HG03045 (cell line): ENCODE measurements around the gene HBA2.
"Not testable (repeated sequence)": the region's sequence is repeated elsewhere in the genome, so short reads cannot be mapped to it uniquely, and the experiment has no call there.

Experiments
- ATAC-seq: cut with Tn5 transposase; IDR thresholded peaks from one replicate; pipeline ENCODE4 v1.9.1; 2021; ENCODE audit warnings: mild to moderate bottlenecking, moderate library complexity; ENCODE audit not compliant: unreplicated experiment

Gene HBA2

GRCh38 chr16:154217-155030 is 18.3 kb upstream of the HBA2 start:
- no peak for ATAC-seq

- no peak for ATAC-seq
These were observed 17.7 kb upstream of the HBA2 start for GRCh38 chr16:155031-155398.

DNA sequence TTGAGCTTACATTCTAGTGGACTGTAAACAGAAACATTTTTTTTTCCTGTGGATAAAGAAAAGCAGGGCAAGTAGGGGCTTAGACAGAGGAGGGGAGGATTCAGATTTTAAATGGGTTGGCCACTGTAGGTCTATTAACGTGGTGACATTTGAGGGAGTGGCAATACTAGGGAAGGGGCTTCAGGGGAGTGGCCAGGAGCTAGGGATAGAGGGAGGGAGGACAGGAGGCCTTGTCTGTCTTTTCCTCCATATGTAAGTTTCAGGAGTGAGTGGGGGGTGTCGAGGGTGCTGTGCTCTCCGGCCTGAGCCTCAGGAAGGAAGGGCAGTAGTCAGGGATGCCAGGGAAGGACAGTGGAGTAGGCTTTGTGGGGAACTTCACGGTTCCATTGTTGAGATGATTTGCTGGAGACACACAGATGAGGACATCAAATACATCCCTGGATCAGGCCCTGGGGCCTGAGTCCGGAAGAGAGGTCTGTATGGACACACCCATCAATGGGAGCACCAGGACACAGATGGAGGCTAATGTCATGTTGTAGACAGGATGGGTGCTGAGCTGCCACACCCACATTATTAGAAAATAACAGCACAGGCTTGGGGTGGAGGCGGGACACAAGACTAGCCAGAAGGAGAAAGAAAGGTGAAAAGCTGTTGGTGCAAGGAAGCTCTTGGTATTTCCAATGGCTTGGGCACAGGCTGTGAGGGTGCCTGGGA is 13.4 kb upstream of the HBA2 start:
- ATAC-seq = no peak

DNA sequence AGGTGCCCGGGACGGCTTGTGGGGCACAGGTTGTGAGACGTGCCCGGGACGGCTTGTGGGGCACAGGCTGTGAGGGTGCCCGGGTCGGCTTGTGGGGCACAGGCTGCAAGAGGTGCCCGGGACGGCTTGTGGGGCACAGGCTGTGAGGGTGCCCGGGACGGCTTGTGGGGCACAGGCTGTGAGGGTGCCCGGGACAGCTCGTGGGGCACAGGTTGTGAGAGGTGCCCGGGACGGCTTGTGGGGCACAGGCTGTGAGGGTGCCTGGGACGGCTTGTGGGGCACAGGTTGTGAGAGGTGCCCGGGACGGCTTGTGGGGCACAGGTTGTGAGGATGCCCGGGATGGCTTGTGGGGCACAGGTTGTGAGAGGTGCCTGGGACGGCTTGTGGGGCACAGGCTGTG is 12.4 kb upstream of the HBA2 start:
- not testable (repeated sequence) for ATAC-seq

- no peak for ATAC-seq
These were observed 11.9 kb upstream of the HBA2 start for GRCh38 chr16:160691-161190.

- no peak for ATAC-seq
These were observed 10.2 kb upstream of the HBA2 start for GRCh38 chr16:162271-162991.

DNA sequence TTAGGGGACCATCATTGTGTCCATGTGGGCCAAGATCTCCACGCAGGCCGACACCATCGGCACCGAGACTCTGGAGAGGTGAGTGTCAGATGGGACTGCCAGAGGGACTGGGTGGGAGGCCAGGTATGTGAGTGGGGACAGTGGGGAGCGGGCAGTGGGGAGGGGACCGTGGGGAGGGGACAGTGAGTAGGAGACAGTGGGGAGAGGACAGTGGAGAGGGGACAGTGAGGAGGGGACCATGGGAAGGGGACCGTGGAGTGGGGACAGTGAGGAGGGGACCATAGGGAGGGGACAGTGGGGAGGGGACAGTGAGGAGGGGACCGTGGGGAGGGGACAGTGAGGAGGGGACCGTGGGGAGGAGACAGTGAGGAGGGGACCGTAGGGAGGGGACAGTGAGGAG is 9.5 kb upstream of the HBA2 start:
- not testable (repeated sequence) for ATAC-seq

DNA sequence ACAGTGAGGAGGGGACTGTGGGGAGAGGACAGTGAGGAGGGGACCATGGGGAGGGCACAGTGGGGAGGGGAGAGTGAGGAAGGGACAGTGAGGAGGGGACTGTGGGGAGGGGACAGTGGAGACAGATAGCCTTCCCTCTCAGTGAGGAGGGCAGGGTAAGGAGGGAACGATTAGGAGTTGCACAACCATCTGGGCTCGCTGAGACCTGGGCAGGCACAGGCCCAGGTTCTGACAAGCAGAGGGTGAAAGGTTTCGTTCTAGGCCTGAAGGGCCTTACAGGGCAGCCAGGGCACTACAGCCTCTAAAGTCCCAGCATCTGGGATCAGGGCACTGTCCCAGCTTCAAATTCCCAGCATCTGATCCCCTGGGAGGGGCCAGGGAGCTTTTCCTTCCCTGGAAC is 9.0 kb upstream of the HBA2 start:
- ATAC-seq = not testable (repeated sequence)

GRCh38 chr16:164134-164823 is 8.4 kb upstream of the HBA2 start:
- not testable (repeated sequence) for ATAC-seq

GRCh38 chr16:164827-165538 is 7.7 kb upstream of the HBA2 start:
- no peak for ATAC-seq

- ATAC-seq = no peak
These were observed 6.9 kb upstream of the HBA2 start, which contains the start of gene HBM for GRCh38 chr16:165539-166374. HBM (plus strand) TSS chr16:165978; CDS start chr16:165998, 20 bp downstream.

DNA sequence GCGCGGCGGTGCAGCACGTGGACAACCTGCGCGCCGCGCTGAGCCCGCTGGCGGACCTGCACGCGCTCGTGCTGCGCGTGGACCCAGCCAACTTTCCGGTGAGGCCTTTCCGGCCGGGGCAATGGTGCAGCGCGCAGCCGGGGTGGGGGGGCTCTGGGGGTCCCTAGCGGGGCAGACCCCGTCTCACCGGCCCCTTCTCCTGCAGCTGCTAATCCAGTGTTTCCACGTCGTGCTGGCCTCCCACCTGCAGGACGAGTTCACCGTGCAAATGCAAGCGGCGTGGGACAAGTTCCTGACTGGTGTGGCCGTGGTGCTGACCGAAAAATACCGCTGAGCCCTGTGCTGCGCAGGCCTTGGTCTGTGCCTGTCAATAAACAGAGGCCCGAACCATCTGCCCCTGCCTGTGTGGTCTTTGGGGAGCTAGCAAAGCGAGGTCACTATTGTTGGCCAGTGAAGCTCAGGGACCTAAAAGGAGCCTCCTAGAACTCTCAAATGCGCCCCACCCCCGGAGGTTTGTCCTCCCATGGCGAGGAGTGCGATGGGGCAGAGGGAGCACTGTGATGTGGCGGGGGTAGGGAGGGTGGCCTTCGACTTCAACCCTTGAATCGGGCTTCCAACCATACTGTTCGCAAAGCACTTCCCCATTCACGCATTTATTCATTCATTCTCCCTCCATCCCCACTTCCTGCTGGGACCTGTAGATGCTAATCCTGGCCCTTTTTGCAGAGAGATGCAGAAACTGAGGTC is 6.1 kb upstream of the HBA2 start:
- ATAC-seq = no peak

DNA sequence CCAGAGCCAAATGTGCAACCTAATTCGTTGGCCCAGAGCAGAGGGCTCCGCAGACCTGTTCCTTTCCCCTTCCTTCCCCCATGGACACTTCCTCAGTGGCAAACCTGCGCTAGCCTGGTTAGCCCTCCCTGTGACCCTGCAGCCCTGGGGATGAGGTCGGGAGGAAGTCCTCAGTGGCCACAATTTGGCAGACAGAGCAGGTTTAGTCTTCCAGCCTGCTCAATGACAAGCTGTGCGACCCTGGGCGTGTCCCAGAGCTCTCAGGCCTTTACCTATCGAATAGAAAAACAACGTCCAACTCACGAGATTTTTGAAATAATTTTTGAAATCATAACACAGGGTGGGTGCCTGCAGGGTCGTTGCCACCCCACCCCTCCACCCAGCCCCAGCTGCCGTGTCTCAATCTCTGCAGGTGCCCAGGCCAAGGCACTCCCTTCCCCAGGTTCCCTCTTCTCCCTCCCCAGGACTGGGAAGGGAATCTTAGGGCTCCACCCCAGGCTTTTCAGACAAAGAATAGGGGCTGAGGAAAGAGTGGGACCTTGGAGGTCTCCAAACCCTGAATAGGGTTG is 5.5 kb upstream of the HBA2 start:
- no peak for ATAC-seq

DNA sequence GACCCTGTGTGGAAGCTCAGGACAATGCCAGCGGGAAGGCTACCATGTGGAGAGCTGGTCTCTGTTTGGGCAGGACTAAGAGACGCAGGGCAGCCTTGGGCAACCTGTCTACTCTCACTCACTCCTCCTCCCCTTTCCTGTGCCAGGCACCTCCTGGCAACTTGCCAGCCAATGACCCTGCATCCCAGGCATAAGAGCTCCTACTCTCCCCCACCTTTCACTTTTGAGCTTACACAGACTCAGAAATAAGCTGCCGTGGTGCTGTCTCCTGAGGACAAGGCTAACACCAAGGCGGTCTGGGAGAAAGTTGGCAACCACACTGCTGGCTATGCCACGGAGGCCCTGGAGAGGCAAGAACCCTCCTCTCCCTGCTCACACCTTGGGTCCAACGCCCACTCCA is 4.3 kb upstream of the HBA2 start:
- no peak for ATAC-seq

GRCh38 chr16:169014-169413 is 3.7 kb upstream of the HBA2 start:
- no peak for ATAC-seq

DNA sequence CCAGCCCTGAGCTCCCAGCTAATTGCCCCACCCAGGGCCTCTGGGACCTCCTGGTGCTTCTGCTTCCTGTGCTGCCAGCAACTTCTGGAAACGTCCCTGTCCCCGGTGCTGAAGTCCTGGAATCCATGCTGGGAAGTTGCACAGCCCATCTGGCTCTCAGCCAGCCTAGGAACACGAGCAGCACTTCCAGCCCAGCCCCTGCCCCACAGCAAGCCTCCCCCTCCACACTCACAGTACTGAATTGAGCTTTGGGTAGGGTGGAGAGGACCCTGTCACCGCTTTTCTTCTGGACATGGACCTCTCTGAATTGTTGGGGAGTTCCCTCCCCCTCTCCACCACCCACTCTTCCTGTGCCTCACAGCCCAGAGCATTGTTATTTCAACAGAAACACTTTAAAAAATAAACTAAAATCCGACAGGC is 2.6 kb upstream of the HBA2 start:
- not testable (repeated sequence) for ATAC-seq

DNA sequence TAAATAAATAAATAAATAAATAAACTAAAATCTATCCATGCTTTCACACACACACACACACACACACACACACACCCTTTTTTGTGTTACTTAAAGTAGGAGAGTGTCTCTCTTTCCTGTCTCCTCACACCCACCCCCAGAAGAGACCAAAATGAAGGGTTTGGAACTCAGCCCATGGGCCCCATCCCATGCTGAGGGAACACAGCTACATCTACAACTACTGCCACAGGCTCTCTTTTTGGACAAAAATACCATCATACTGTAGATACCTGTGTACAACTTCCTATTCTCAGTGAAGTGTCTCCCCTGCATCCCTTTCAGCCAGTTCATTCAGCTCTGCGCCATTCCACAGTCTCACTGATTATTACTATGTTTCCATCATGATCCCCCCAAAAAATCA is 1.9 kb upstream of the HBA2 start:
- no peak for ATAC-seq

- ATAC-seq = not testable (repeated sequence)
These were observed 657 bp downstream of the HBA2 start for GRCh38 chr16:173211-173854.
